Stomach (tissue), 4 donors: ENCODE results near the gene RAB31.

Experiments
- EP300 ChIP-seq: sonication (generic); formaldehyde crosslinking; IDR thresholded peaks from one replicate; pipeline ENCODE4 v1.6.1; 2017; ENCODE audit warnings: antibody characterized with exemption
- POLR2A ChIP-seq, 4 donors: fragments of 450-650 bp; IDR thresholded peaks; one replicate each; pipeline ENCODE4 v1.6.1; 2016; ENCODE audit warnings: antibody characterized with exemption in 4 of 4, control low read depth in 2 of 4, mild to moderate bottlenecking in 1 of 4, moderate library complexity in 1 of 4
- TF ChIP-seq, protein P1 (sequence below), 7 experiments: fragments of 450-650 bp in 4 of 7; fragments of 200-600 bp in 3 of 7; sonication (generic) in 3 of 7; IDR thresholded peaks; one replicate each; pipeline ENCODE4 v1.5.1; 2016 to 2019; ENCODE audit warnings: antibody characterized with exemption in 7 of 7, control low read depth in 2 of 7, mild to moderate bottlenecking in 1 of 7

DNA sequence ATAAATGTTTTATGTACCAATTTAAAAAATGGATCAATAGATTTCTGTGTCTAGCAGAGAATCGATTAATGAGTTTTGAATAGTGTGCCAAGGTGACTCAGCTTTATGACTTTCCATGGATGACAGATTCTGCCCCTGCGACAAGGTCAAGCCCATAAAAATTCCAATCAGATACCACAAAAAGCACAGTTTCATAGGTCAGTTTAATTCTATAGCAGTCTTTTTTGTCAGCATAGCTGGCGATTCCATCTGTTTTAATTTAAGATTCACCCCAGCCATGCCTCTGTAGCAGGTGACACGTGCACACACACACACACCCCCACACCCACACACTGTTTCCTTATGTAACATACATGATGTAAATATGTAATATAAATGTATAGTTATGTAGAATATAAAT, 28.9 kb downstream of the RAB31 start:
- TF ChIP-seq EP300, result no peak
- TF ChIP-seq, protein P1, sequence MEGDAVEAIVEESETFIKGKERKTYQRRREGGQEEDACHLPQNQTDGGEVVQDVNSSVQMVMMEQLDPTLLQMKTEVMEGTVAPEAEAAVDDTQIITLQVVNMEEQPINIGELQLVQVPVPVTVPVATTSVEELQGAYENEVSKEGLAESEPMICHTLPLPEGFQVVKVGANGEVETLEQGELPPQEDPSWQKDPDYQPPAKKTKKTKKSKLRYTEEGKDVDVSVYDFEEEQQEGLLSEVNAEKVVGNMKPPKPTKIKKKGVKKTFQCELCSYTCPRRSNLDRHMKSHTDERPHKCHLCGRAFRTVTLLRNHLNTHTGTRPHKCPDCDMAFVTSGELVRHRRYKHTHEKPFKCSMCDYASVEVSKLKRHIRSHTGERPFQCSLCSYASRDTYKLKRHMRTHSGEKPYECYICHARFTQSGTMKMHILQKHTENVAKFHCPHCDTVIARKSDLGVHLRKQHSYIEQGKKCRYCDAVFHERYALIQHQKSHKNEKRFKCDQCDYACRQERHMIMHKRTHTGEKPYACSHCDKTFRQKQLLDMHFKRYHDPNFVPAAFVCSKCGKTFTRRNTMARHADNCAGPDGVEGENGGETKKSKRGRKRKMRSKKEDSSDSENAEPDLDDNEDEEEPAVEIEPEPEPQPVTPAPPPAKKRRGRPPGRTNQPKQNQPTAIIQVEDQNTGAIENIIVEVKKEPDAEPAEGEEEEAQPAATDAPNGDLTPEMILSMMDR (IDR thresholded peaks at IDR 0.05), result no peak
- no peak for TF ChIP-seq POLR2A (IDR thresholded peaks at IDR 0.05)
